HG03565 (cell line): ENCODE measurements around the gene TOB2.
"Not testable (repeated sequence)": the region's sequence is repeated elsewhere in the genome, so short reads cannot be mapped to it uniquely, and the experiment has no call there.

Experiments
- ATAC-seq: cut with Tn5 transposase; IDR thresholded peaks from one replicate; pipeline ENCODE4 v1.9.1; 2021; ENCODE audit warnings: mild to moderate bottlenecking, moderate library complexity; ENCODE audit not compliant: unreplicated experiment

The TOB2 gene

GRCh38 chr22:41468381-41469217 is 22.0 kb upstream of the TOB2 start, which contains the start of the genes ACO2 and PHF5A:
Gene ACO2, plus strand, starts transcription at chr22:41469117. Its CDS starts 30 bp downstream, at chr22:41469147.
Gene PHF5A, minus strand, starts transcription at chr22:41468692. Its CDS starts 39 bp downstream, at chr22:41468653.
- ATAC-seq = peak; percentile 75

- no peak for ATAC-seq
Observed at GRCh38 chr22:41461901-41462300, 15.3 kb upstream of the TOB2 start.

- not testable (repeated sequence) for ATAC-seq
Observed at GRCh38 chr22:41460071-41460470, 13.5 kb upstream of the TOB2 start.

- ATAC-seq = no peak
Observed at GRCh38 chr22:41459431-41459830, 12.8 kb upstream of the TOB2 start.

GRCh38 chr22:41458161-41458728 is 11.6 kb upstream of the TOB2 start:
- ATAC-seq = no peak

GRCh38 chr22:41448189-41448808 is 1.7 kb upstream of the TOB2 start:
- ATAC-seq = peak; percentile 58

GRCh38 chr22:41447435-41448188 is 1.0 kb upstream of the TOB2 start:
- no peak for ATAC-seq

- no peak for ATAC-seq
Observed at GRCh38 chr22:41446057-41446501, 522 bp downstream of the TOB2 start.

- ATAC-seq = no peak
Observed at GRCh38 chr22:41445129-41446056, 1.2 kb downstream of the TOB2 start.

GRCh38 chr22:41444360-41445128 is 2.1 kb downstream of the TOB2 start:
- peak; percentile 40 for ATAC-seq

- ATAC-seq = no peak
Observed at GRCh38 chr22:41442240-41442792, 4.3 kb downstream of the TOB2 start.

GRCh38 chr22:41440511-41440910 is 6.1 kb downstream of the TOB2 start:
- not testable (repeated sequence) for ATAC-seq

GRCh38 chr22:41437198-41437597 is 9.4 kb downstream of the TOB2 start:
- no peak for ATAC-seq

GRCh38 chr22:41436322-41437113 is 10.1 kb downstream of the TOB2 start:
- ATAC-seq = no peak

- no peak for ATAC-seq
Observed at GRCh38 chr22:41435560-41435959, 11.0 kb downstream of the TOB2 start.

GRCh38 chr22:41434361-41435003 is 12.1 kb downstream of the TOB2 start:
- ATAC-seq = not testable (repeated sequence)

GRCh38 chr22:41433480-41433879 is 13.1 kb downstream of the TOB2 start:
- not testable (repeated sequence) for ATAC-seq
